Right lobe of liver (tissue), 4 donors: ENCODE data around the gene OPCML.

Source experiments
- CTCF ChIP-seq, 4 donors: fragments of 200-600 bp in 3 of 4; fragments of 450-650 bp in 1 of 4; IDR thresholded peaks; one replicate each; pipeline versions ENCODE4 v1.5.1 to v1.8.0; 2016 to 2022; ENCODE audit warnings: antibody characterized with exemption in 4 of 4, mild to moderate bottlenecking in 2 of 4
- POLR2A ChIP-seq: fragments of 450-650 bp; IDR thresholded peaks from one replicate; pipeline ENCODE4 v1.6.1; 2017; ENCODE audit warnings: antibody characterized with exemption, mild to moderate bottlenecking
- donor health status: DM: no; HTN: no; CAD: no.
- donor health status: DM: no; HTN: no; CAD: no.
- donor health status: DM: no; HTN: yes; CAD: no.

- TF ChIP-seq POLR2A (no peak), CTCF (IDR thresholded peaks at IDR 0.05) (no peak)
Observed at GRCh38 chr11:133559833-133560471, 27.7 kb upstream of the OPCML start.
